SJCRH30 (cell line): ENCODE measurements around the gene PTPN11. TPM values are rescaled to one million over a fixed set of nuclear protein-coding genes. Genes with fewer than 3 reads are reported as not detected.
A peak's percentile ranks its signal among the peaks of the same experiment; 100 is the strongest.

Experiments used
- DNase-seq, 2 experiments: peaks; one replicate each; pipeline ENCODE4 v3.0.0-alpha.2; 2015 to 2020
- H3K27ac ChIP-seq: fragments of 250-450 bp; sonication (Bioruptor Pico); 2 replicates; pipeline ENCODE4 v1.5.1; 2020; ENCODE audit warnings: mild to moderate bottlenecking, moderate library complexity
- H3K27me3 ChIP-seq: fragments of 250-450 bp; sonication (Bioruptor Pico); 2 replicates; pipeline ENCODE4 v1.5.1; 2020; ENCODE audit warnings: mild to moderate bottlenecking, moderate library complexity
- H3K36me3 ChIP-seq: fragments of 250-450 bp; sonication (Bioruptor Pico); 2 replicates; pipeline ENCODE4 v1.5.1; 2020; ENCODE audit warnings: mild to moderate bottlenecking, moderate library complexity
- H3K4me1 ChIP-seq: fragments of 250-450 bp; sonication (Bioruptor Pico); 2 replicates; pipeline ENCODE4 v1.5.1; 2020; ENCODE audit warnings: mild to moderate bottlenecking, moderate library complexity
- H3K4me3 ChIP-seq: fragments of 250-450 bp; sonication (Bioruptor Pico); 2 replicates; pipeline ENCODE4 v1.5.1; 2020; ENCODE audit warnings: mild to moderate bottlenecking, moderate library complexity
- H3K9me3 ChIP-seq: fragments of 250-450 bp; sonication (Bioruptor Pico); replicated peaks from 2 replicates; pipeline ENCODE4 v1.5.1; 2020; ENCODE audit warnings: mild to moderate bottlenecking, moderate library complexity
- total RNA-seq: library from RNA; depleted of rRNA; stranded (reverse); fragments of >200 nt; shearing (Covaris generic); gene quantifications from 2 replicates; pipeline ENCODE4 v1.2.3, GENCODE V29; 2014

PTPN11 gene
- total RNA-seq, 1 experiment from 2014 or later, result 90.6 TPM

- H3K27me3 ChIP-seq, result no peaks in the 10 kb centered on the region
- no peaks in the 10 kb centered on the region for H3K9me3 ChIP-seq
- no peak for DNase-seq
- no peak overlapping the region for H3K4me3 ChIP-seq
- no peaks in the 10 kb centered on the region for H3K36me3 ChIP-seq
- no peaks in the 10 kb centered on the region for H3K4me1 ChIP-seq
- no peak overlapping the region for H3K27ac ChIP-seq
Measured at GRCh38 chr12:112527082-112527481, 108.3 kb downstream of the PTPN11 start.

- Histone ChIP-seq H3K27ac (no peak overlapping the region), H3K27me3 (no peaks in the 10 kb centered on the region), H3K9me3 (no peaks in the 10 kb centered on the region), H3K4me3 (no peak overlapping the region), H3K36me3 (no peaks in the 10 kb centered on the region), H3K4me1 (no peaks in the 10 kb centered on the region)
- DNase-seq, result no peak
Measured at GRCh38 chr12:112527501-112527900, 108.8 kb downstream of the PTPN11 start.

GRCh38 chr12:112528521-112528920 lies 109.8 kb downstream of the PTPN11 start:
- H3K36me3 ChIP-seq, result no peaks in the 10 kb centered on the region
- H3K9me3 ChIP-seq, result no peaks in the 10 kb centered on the region
- DNase-seq, result no peak
- no peak overlapping the region for H3K4me3 ChIP-seq
- H3K4me1 ChIP-seq, result no peaks in the 10 kb centered on the region
- H3K27me3 ChIP-seq, result no peaks in the 10 kb centered on the region
- no peak overlapping the region for H3K27ac ChIP-seq

- no peak for DNase-seq
- H3K27ac ChIP-seq, result no peak overlapping the region
- no peaks in the 10 kb centered on the region for H3K27me3 ChIP-seq
- no peaks in the 10 kb centered on the region for H3K9me3 ChIP-seq
- H3K4me3 ChIP-seq, result no peak overlapping the region
- no peaks in the 10 kb centered on the region for H3K36me3 ChIP-seq
- no peaks in the 10 kb centered on the region for H3K4me1 ChIP-seq
Measured at GRCh38 chr12:112530941-112531340, 112.2 kb downstream of the PTPN11 start.

GRCh38 chr12:112532106-112532505 lies 113.4 kb downstream of the PTPN11 start:
- Histone ChIP-seq H3K4me3 (no peak overlapping the region), H3K9me3 (no peaks in the 10 kb centered on the region), H3K36me3 (no peaks in the 10 kb centered on the region), H3K27ac (no peak overlapping the region), H3K4me1 (no peaks in the 10 kb centered on the region), H3K27me3 (no peaks in the 10 kb centered on the region)
- DNase-seq, result no peak

GRCh38 chr12:112533528-112533927 lies 114.8 kb downstream of the PTPN11 start:
- no peak for DNase-seq
- H3K4me1 ChIP-seq, result peaks cover 12% of the 10 kb centered on the region

GRCh38 chr12:112535017-112535416 lies 116.3 kb downstream of the PTPN11 start:
- Histone ChIP-seq H3K4me3 (no peak overlapping the region), H3K27me3 (no peaks in the 10 kb centered on the region), H3K4me1 (peaks cover 25% of the 10 kb centered on the region), H3K9me3 (no peaks in the 10 kb centered on the region), H3K36me3 (no peaks in the 10 kb centered on the region), H3K27ac (no peak overlapping the region)
- DNase-seq, result no peak

More at GRCh38 chr12:112533528-112533927, 114.8 kb downstream of the PTPN11 start:
- Histone ChIP-seq H3K4me3 (no peak overlapping the region), H3K36me3 (no peaks in the 10 kb centered on the region), H3K27me3 (no peaks in the 10 kb centered on the region), H3K9me3 (no peaks in the 10 kb centered on the region), H3K27ac (no peak overlapping the region)

- no peak overlapping the region for H3K4me3 ChIP-seq
- no peaks in the 10 kb centered on the region for H3K9me3 ChIP-seq
- peaks cover 25% of the 10 kb centered on the region for H3K4me1 ChIP-seq
- no peak for DNase-seq
- no peak overlapping the region for H3K27ac ChIP-seq
- no peaks in the 10 kb centered on the region for H3K36me3 ChIP-seq
- H3K27me3 ChIP-seq, result no peaks in the 10 kb centered on the region
Measured at GRCh38 chr12:112535637-112536366, 117.1 kb downstream of the PTPN11 start.

- H3K27me3 ChIP-seq, result no peaks in the 10 kb centered on the region
- H3K4me3 ChIP-seq, result no peak overlapping the region
- no peak for DNase-seq
- no peaks in the 10 kb centered on the region for H3K36me3 ChIP-seq
- H3K4me1 ChIP-seq, result peaks cover 25% of the 10 kb centered on the region
- H3K9me3 ChIP-seq, result no peaks in the 10 kb centered on the region
- no peak overlapping the region for H3K27ac ChIP-seq
Measured at GRCh38 chr12:112536367-112536730, 117.6 kb downstream of the PTPN11 start.

- Histone ChIP-seq H3K27me3 (no peaks in the 10 kb centered on the region), H3K27ac (peak overlapping the region; percentile 43), H3K9me3 (no peaks in the 10 kb centered on the region), H3K4me3 (no peak overlapping the region), H3K4me1 (peaks cover 25% of the 10 kb centered on the region), H3K36me3 (no peaks in the 10 kb centered on the region)
- peak; percentile 80 to 84 for DNase-seq
Measured at GRCh38 chr12:112537710-112538396, 119.1 kb downstream of the PTPN11 start.

- no peaks in the 10 kb centered on the region for H3K27me3 ChIP-seq
- no peak overlapping the region for H3K4me3 ChIP-seq
- no peaks in the 10 kb centered on the region for H3K36me3 ChIP-seq
- H3K9me3 ChIP-seq, result no peaks in the 10 kb centered on the region
- peak overlapping the region; percentile 43 for H3K27ac ChIP-seq
- DNase-seq, result no peak
- peaks cover 25% of the 10 kb centered on the region for H3K4me1 ChIP-seq
Measured at GRCh38 chr12:112538740-112539139, 120.0 kb downstream of the PTPN11 start.

GRCh38 chr12:112539221-112539620 lies 120.5 kb downstream of the PTPN11 start:
- Histone ChIP-seq H3K27me3 (no peaks in the 10 kb centered on the region), H3K4me3 (no peak overlapping the region), H3K4me1 (peaks cover 25% of the 10 kb centered on the region), H3K9me3 (no peaks in the 10 kb centered on the region), H3K27ac (no peak overlapping the region), H3K36me3 (no peaks in the 10 kb centered on the region)
- peak in 1 of 2 experiments; percentile 20 for DNase-seq

GRCh38 chr12:112540021-112540420 lies 121.3 kb downstream of the PTPN11 start:
- H3K4me1 ChIP-seq, result peaks cover 25% of the 10 kb centered on the region
- DNase-seq, result no peak
- H3K9me3 ChIP-seq, result no peaks in the 10 kb centered on the region
- no peaks in the 10 kb centered on the region for H3K36me3 ChIP-seq
- H3K27me3 ChIP-seq, result no peaks in the 10 kb centered on the region
- no peak overlapping the region for H3K27ac ChIP-seq
- H3K4me3 ChIP-seq, result no peak overlapping the region

- no peaks in the 10 kb centered on the region for H3K27me3 ChIP-seq
- no peak overlapping the region for H3K27ac ChIP-seq
- no peak for DNase-seq
- no peaks in the 10 kb centered on the region for H3K36me3 ChIP-seq
- no peaks in the 10 kb centered on the region for H3K9me3 ChIP-seq
- H3K4me3 ChIP-seq, result no peak overlapping the region
- peaks cover 10% of the 10 kb centered on the region for H3K4me1 ChIP-seq
Measured at GRCh38 chr12:112543751-112544150, 125.0 kb downstream of the PTPN11 start.

GRCh38 chr12:112546339-112546738 lies 127.6 kb downstream of the PTPN11 start:
- H3K4me3 ChIP-seq, result no peak overlapping the region
- peaks cover 6% of the 10 kb centered on the region; the same call in 1 of the 2 replicates for H3K4me1 ChIP-seq
- H3K9me3 ChIP-seq, result no peaks in the 10 kb centered on the region
- H3K27me3 ChIP-seq, result no peaks in the 10 kb centered on the region
- no peak for DNase-seq
- no peaks in the 10 kb centered on the region for H3K36me3 ChIP-seq
- H3K27ac ChIP-seq, result no peak overlapping the region
